Measurements from ENCODE around the gene IFNK.

IFNK gene

DNA sequence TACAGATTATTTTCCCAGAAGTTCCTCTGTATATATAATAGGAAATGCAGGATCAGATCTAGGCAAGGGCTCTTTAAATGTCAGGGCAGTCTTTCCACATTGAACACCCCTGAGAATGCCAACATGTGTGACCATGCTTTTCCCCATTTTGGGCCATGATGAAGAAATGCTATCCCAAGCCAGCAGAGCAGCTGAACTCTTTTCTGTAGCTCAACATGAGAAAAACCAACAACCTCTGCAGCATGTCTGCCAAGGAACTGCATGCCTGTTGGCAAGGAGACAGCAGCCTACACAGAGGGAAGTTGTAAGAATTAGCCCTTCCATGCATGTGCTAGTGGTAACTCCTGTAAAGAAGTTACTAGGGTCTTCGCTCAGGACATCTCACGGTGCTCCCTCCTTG is 9.5 kb upstream of the IFNK start:
- DNase-seq: peak; percentile 54

GRCh38 chr9:27518006-27518405 is 6.1 kb upstream of the IFNK start:
- DNase-seq: no peak

- no peak for DNase-seq
These were observed 5.3 kb upstream of the IFNK start for GRCh38 chr9:27518809-27519208.

GRCh38 chr9:27519466-27520465 is 4.3 kb upstream of the IFNK start:
- no peak for DNase-seq

- no peak for DNase-seq
These were observed 3.1 kb upstream of the IFNK start for GRCh38 chr9:27520986-27521385.

GRCh38 chr9:27523141-27523540 is 949 bp upstream of the IFNK start:
- DNase-seq: no peak

DNA sequence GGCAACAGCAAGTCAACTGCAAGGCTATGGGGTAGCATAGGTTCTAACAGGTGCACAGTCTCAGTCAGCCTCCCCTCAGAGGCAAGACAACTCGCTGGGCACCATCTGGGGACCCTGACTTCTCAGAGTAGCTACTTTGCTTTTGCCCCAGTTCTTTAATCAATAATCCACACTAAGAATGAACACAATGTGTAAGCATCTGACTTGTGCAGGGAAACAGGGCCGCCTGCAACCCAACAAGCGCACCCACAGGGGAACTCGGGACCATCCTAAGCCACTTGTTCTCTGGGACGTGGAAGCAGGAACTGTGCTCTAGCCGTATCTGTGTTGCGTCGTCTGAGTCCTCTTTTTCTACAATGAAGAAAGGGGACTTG is 3.6 kb downstream of the IFNK start:
- DNase-seq: peak; percentile 45

GRCh38 chr9:27528076-27528885 is 4.2 kb downstream of the IFNK start:
- DNase-seq: peak; percentile 84

DNA sequence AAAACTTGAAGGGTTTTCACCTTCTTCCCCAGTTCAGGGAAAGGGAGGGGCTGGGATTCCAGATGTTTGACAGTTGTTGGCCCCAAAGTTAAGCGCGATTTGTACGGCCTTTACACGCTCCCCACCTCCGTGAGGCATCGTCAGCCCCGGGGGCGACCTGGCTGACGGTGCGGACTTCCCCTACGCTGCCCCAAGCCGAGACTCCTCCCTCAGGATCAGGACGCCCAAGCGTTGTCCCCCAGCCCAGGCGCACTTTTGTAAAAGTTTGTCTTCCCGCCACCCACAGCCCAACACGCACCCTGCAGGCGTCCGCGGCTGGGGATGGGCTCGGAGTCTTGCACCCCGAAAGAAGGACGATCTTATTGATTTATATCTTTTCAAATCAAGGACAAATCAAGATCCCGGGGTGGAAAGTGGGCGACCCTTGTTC is 4.8 kb downstream of the IFNK start:
- peak; percentile 79 for DNase-seq

DNA sequence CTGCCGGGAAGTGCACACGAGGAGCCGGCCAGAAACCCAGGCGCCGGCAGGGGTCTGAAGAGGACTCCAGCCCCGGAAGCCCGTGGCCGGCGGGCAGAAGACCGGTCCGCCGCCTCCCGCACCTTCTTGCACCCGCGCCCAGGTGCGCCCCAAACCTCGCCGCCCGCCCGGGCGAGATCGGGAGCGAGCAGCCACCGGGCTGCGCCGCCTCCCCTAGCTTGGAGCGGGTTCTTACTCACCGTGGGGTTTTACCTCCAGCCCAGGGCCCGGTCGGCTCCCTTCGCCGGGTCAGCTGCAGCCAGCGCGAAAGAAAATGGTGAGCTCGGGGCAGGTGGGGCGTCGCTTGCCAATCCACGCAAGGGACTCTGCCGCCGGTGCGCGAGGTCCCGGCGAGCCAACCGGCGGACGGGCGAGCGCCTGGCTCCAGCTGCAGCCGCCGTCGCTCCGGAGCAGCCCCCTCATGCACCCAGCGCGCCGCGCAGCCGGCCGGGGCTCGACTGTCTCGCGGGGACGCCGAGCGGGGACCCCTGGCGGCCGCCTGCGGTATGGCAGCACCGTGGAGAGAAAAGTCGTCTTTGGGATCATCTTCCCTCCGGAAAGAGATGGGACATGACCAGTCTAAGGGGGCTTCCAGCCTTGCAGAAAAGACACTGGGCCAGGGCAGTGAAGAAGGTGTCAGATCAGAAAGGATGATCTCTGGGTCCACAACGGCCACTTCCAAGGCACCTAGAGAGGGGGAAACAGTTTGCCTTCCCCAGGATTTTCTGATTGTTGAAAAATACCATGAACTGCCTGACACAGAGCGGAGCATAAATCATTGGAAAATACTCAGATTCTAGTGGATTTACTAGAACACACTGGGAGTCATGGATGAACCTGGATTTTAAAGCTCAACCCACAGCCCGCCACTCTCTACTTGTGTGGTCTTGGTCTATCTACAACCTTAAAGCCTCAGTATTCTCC is 5.5 kb downstream of the IFNK start, which contains the start of gene MOB3B:
MOB3B (minus strand) TSS at position 499 of the 963 bp plus-strand sequence. CDS start 74,264 bp downstream, outside the sequence.
- DNase-seq: peak; percentile 92

DNA sequence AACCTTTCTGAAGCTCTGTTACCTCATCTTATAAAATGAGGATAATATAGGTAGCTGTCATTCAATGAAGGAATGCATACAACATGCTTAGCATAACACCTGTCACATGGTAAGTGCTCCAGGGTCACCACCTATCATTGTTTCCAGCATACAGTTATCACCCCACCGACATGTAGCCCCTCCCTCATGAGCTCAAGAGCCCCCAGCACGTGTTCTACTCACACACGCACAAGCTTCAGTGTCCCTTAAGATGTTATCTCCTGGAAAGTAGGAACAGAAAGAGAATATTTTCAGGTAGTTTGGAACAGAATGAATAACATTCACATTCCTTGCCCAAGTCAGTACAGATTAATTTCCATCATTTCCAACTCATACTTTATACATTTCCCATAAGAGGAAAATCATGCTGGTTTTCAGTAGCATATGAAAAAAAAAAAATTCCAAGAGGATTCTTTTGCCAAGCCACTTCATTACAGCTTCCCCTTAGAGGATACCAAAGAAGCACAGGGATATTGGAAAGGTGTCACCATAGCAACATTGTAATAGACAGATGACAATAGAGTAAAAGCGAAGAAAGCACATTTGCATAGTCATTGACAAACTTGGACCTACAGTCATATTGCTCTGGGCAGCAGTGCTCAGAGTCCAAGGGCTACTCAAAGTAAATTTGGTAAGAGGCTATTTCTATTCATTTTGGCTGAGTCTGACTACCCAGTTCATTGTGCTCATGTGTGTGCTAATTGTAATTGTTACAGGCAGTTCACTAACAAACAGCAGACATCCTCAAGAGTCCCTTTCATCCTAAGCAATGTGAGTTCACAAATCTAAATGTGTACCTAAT is 7.0 kb downstream of the IFNK start:
- no peak for DNase-seq

DNA sequence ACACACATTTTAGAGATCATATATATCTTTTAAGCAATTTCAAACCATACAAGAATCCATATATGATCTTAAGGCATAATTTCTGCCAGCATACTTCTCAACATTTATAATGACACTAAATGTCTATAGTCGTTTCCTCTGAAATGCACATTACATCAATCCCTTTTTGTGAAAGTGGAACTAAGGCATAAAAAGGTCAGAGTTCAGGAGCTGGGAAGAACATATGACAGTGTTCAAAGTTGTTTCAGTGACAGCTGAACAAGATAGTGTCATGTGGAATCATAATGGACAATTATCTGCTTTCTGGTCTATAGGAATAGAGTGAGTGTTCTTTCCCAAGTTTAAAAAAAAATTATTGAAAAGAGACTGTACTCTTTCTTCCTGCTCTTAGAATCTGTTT is 8.0 kb downstream of the IFNK start:
- DNase-seq: no peak

DNA sequence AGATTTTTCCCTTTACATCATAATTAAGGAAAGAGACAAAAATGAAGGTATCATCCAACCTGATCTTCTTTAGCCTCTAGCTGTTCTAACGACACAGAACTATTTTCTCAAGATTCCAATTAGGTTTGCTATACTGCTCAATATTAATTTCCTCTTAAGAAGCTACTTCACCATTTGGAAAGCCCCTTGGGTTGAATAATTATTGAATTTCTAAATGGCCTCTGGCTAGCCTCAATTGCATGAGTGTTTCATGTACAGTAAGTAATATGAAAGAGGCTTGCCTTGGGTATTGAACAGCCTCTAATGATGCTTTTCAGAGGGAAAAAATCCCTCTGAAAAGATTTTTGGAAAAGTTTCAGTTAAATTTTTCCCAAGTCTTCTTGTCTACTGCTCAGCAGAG is 9.2 kb downstream of the IFNK start:
- no peak for DNase-seq

DNA sequence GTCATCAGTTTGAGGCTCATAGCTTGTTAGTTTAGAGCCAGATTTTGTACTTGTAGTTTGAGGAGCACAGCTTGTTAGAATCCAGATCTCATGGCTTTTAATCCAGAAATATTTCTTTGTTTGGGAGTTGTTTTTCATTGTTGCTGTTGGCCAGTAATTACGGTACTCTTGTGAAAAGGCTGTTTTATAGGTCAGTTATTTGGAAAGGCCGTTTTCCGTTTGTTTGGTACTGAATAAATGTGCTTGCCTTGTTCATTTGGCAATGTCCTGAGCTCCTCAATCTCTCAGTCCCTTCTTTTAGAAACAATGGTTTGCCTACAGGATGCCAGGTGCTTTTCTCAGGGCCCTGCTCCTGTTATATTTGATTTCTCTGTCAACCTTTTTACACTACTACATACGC is 10.0 kb downstream of the IFNK start:
- no peak for DNase-seq

DNA sequence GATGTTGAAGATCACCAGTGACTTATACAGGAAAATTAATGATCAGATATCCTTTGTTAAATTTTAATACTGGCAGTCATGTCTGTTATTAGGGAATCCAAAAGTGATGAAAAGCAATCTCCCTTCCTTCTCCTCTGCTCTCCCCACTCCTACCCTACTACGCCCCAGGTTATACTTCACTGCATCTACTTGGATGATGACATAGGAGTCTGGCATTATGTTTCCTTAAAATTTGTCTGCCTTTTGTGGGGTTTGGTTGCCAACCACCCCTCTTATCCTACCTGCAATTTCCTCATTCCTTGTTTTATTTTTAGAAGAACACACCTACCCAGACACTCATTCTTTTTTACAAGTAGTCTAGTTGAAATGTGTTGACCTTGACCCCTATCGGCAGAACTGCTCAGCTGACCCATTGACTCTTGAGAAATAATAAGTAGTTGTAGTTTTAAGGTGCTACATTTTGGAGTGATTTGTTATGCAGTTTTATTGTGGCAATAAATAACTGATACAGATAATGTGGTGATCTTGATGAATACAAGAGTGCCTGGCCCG is 10.6 kb downstream of the IFNK start:
- no peak for DNase-seq

DNA sequence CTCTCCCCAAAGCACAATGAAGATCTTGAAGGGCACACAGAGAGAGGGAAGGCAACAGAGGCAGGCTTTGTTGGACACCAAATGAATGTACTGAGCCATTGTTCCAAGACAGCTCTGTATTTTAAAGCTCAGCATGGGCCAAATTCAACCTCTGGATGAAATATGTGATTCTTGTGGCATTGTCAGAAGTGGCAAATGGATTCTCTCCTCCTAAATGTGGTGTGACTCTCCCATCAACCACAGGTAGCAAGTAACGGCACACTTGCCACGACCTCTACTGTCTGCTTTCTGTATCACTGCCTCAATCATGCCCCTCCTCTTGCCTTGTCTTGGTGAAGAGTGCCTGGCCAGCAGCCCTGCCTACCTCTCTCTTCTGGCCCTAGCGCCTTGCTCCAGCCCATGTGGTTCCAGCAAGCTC is 11.6 kb downstream of the IFNK start:
- no peak for DNase-seq

DNA sequence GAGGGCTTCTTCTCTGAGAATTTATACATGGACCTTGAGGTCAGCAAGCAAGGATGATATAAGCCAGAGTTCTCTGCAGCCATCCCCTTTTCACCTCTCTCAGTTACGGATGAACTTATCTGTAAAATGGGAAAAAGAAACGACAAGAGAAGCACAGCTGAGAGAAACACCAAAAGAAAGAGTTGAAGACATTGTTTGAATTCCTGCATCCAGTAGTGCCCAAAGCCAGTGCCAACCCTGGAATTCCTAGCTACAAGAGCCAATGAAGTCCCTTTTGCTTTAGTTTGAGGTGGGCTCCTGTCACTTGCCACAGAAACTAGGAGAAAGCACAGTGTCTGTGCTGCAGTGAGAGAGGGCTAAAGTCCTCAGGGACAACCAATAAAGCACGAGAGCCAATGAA is 12.1 kb downstream of the IFNK start:
- no peak for DNase-seq

GRCh38 chr9:27537027-27537435 is 12.9 kb downstream of the IFNK start:
- DNase-seq: no peak

GRCh38 chr9:27537756-27538155 is 13.7 kb downstream of the IFNK start:
- DNase-seq: no peak

- DNase-seq: no peak
These were observed 14.6 kb downstream of the IFNK start for GRCh38 chr9:27538647-27539046.
